Measurements from ENCODE around the gene C1QTNF8. TPM values are rescaled to one million over a fixed set of nuclear protein-coding genes. Genes with fewer than 3 reads are reported as not detected.

Gene C1QTNF8
- total RNA-seq, 1 experiment from 2014 or later = not detected

GRCh38 chr16:1119766-1120576, 23.9 kb upstream of the C1QTNF8 start:
- Histone ChIP-seq H2AFZ (ENCODE audit: low read length) (no peak overlapping the region), H3K4me2 (ENCODE audit: low read length) (no peak overlapping the region), H3F3A (ENCODE audit: low read length, unreplicated experiment) (no peaks in the 10 kb centered on the region), H3K79me2 (ENCODE audit: low read length) (no peaks in the 10 kb centered on the region), H3K9ac (ENCODE audit: low read length) (no peak overlapping the region), H3K9me3 (ENCODE audit: low read length) (no peaks in the 10 kb centered on the region), H4K20me1 (ENCODE audit: low read length) (no peaks in the 10 kb centered on the region), H3K27ac (ENCODE audit: low read length) (no peak overlapping the region), H3K36me3 (ENCODE audit: low read depth, low read length) (no peaks in the 10 kb centered on the region), H3K27me3 (ENCODE audit: low read length) (no peaks in the 10 kb centered on the region), H3K4me1 (ENCODE audit: insufficient read depth, low read length) (no peaks in the 10 kb centered on the region), H3K4me3 (ENCODE audit: low read length) (no peak overlapping the region), H3K9me2 (replicated peaks; ENCODE audit: low read length) (no peaks in the 10 kb centered on the region)
- no peak for TF ChIP-seq CTCF (conservative IDR thresholded peaks at IDR 0.05; ENCODE audit: low read depth, low read length)
- no peak for TF ChIP-seq EZH2phosphoT487 (IDR thresholded peaks at IDR 0.05; ENCODE audit: borderline replicate concordance, low read length)
- intact Hi-C loops (cut with micrococcal nuclease) = no loop called here
- DNase-seq = no peak
- no peak for ATAC-seq
- ChIA-PET POLR2A (ENCODE audit: unreplicated experiment) (no interaction called here), CTCF (no interaction called here)
- BruUV-seq (replicated peaks) = no TSS peak

- H3K9me3 ChIP-seq (ENCODE audit: low read length) = no peaks in the 10 kb centered on the region
- no peak overlapping the region for H3K9ac ChIP-seq (ENCODE audit: low read length)
- H3K9me2 ChIP-seq (replicated peaks; ENCODE audit: low read length) = no peaks in the 10 kb centered on the region
- H3K27ac ChIP-seq (ENCODE audit: low read length) = no peak overlapping the region
- H2AFZ ChIP-seq (ENCODE audit: low read length) = no peak overlapping the region
- no peaks in the 10 kb centered on the region for H3K36me3 ChIP-seq (ENCODE audit: low read depth, low read length)
- H3K4me1 ChIP-seq (ENCODE audit: insufficient read depth, low read length) = no peaks in the 10 kb centered on the region
- intact Hi-C loops (cut with micrococcal nuclease) = no loop called here
- H3K4me2 ChIP-seq (ENCODE audit: low read length) = no peak overlapping the region
- DNase-seq = no peak
- TF ChIP-seq EZH2 (IDR thresholded peaks at IDR 0.05; ENCODE audit: low read length, unreplicated experiment) (no peak), EZH2phosphoT487 (IDR thresholded peaks at IDR 0.05; ENCODE audit: borderline replicate concordance, low read length) (no peak)
- no TSS peak for BruUV-seq (replicated peaks)
- CTCF ChIA-PET = no interaction called here
- H3K27me3 ChIP-seq (ENCODE audit: low read length) = no peaks in the 10 kb centered on the region
- H3F3A ChIP-seq (ENCODE audit: low read length, unreplicated experiment) = no peaks in the 10 kb centered on the region
- H3K79me2 ChIP-seq (ENCODE audit: low read length) = no peaks in the 10 kb centered on the region
- no peak for ATAC-seq
- H3K4me3 ChIP-seq (ENCODE audit: low read length) = no peak overlapping the region
- no peaks in the 10 kb centered on the region for H4K20me1 ChIP-seq (ENCODE audit: low read length)
- POLR2A ChIA-PET (ENCODE audit: unreplicated experiment) = no interaction called here
These were observed 23.1 kb upstream of the C1QTNF8 start for GRCh38 chr16:1119129-1119528.

- no peak for ATAC-seq
- no peaks in the 10 kb centered on the region for H3K27me3 ChIP-seq (ENCODE audit: low read length)
- H4K20me1 ChIP-seq (ENCODE audit: low read length) = no peaks in the 10 kb centered on the region
- BruUV-seq (replicated peaks) = no TSS peak
- no peak overlapping the region for H3K9ac ChIP-seq (ENCODE audit: low read length)
- H3K9me2 ChIP-seq (replicated peaks; ENCODE audit: low read length) = no peaks in the 10 kb centered on the region
- DNase-seq = no peak
- CTCF ChIA-PET = no interaction called here
- POLR2A ChIA-PET (ENCODE audit: unreplicated experiment) = no interaction called here
- no peaks in the 10 kb centered on the region for H3K36me3 ChIP-seq (ENCODE audit: low read depth, low read length)
- TF ChIP-seq EZH2 (IDR thresholded peaks at IDR 0.05; ENCODE audit: low read length, unreplicated experiment) (no peak), CTCF (conservative IDR thresholded peaks at IDR 0.05; ENCODE audit: low read depth, low read length) (no peak), EZH2phosphoT487 (IDR thresholded peaks at IDR 0.05; ENCODE audit: borderline replicate concordance, low read length) (no peak)
- no peak overlapping the region for H2AFZ ChIP-seq (ENCODE audit: low read length)
- H3K27ac ChIP-seq (ENCODE audit: low read length) = no peak overlapping the region
- no peaks in the 10 kb centered on the region for H3F3A ChIP-seq (ENCODE audit: low read length, unreplicated experiment)
- intact Hi-C loops (cut with micrococcal nuclease) = no loop called here
- no peaks in the 10 kb centered on the region for H3K4me1 ChIP-seq (ENCODE audit: insufficient read depth, low read length)
- H3K4me3 ChIP-seq (ENCODE audit: low read length) = no peak overlapping the region
- H3K4me2 ChIP-seq (ENCODE audit: low read length) = no peak overlapping the region
- no peaks in the 10 kb centered on the region for H3K79me2 ChIP-seq (ENCODE audit: low read length)
- no peaks in the 10 kb centered on the region for H3K9me3 ChIP-seq (ENCODE audit: low read length)
These were observed 21.9 kb upstream of the C1QTNF8 start for GRCh38 chr16:1117926-1118325.
